ENCODE measurements around the gene PDE4C. TPM values are rescaled to one million over a fixed set of nuclear protein-coding genes. Genes with fewer than 3 reads are reported as not detected.

Gene PDE4C
- total RNA-seq, 1 donor from 2014 or later, result not detected

DNA sequence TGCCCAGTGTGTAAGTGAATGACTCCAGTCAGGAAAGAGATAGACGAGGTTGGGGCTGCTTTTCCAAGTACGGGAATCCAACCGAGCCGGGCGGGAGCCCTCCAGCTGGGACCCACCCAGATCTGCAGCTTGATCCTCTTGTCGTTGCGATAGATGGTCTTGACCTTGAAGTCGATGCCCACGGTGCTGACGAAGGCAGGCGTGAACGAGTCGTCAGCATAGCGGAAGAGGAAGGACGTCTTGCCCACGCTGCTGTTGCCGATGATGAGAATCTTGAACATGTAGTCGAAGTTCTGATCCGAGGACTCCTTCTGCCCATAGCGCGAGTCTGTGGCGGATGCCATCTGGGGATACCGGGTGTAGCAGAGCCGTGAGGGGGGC is 23.9 kb downstream of the PDE4C start:
- DNase-seq (ENCODE audit: low spot score), result no peak

GRCh38 chr19:18198374-18198773 is 27.9 kb downstream of the PDE4C start:
- DNase-seq (ENCODE audit: low spot score), result no peak

DNA sequence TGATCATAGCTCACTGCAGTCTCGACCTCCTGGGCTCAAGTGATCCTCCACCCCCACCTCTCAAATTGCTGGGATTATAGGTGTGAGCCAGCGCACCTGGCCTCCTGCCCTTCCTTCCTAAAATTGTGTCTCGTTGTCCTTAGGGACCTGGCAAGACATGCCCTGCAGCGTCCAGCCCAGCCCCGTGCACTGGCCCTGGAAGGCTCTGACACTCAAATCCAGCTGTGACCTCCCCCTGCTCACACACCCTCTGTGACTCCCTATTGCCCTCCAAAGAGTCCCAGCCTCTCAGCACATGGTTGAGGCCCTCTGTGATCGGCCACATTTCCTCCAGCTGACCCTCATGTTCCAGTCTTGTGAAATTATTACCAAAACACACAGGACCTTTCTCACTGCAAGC is 28.3 kb downstream of the PDE4C start:
- no peak for DNase-seq (ENCODE audit: low spot score)

- no peak for DNase-seq (ENCODE audit: low spot score)
Measured at GRCh38 chr19:18197306-18197705, 28.9 kb downstream of the PDE4C start.

- no peak for DNase-seq (ENCODE audit: low spot score)
Measured at GRCh38 chr19:18196511-18196845, 29.8 kb downstream of the PDE4C start.

DNA sequence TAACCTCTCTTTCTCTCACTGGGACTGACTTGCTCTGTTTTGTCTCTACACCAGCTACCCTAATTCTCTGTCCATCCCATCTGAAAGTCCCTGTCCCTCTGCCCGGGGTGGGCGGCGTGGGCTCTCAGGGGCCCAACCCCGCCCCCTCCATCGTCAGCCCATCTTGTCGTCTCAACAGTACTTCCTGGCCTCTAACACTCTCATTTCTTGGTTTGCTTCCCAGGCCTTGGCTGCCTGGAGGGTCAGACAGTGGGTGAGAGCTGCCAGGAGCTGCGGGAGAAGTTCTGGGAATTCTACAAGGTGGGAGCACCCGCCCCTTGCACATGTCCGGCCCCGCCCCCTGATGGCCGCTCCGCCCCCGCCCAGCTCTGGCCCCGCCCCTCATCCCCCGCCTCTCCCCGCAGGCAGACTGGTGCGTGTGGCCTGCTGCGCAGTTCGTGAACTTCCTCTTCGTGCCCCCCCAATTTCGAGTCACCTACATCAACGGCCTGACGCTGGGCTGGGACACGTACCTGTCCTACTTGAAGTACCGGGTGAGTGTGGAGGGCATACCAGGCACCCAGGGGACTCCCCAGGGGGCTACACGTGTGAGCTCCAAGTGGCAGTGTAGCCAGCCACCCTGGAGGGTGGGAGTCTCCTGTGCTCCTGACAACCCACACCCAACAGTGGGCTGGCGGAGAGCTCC is 31.5 kb downstream of the PDE4C start:
- no peak for DNase-seq (ENCODE audit: low spot score)

DNA sequence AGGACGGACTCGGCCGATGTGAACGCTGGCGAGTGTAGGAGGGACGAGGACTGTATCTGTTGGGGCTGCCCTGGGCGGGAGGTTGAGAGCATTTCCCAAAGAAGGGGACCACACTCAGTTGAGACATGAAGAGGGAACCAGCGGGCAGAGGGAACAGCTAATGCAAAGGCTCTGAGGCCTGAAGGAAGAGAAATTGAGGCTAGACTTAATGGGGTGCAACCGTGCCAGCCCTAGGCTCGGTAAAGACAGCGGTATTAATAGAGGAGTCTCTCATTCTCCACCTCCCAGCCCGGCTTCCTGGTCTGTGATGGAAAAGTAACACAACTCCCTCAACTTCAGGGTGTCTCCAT is 32.1 kb downstream of the PDE4C start:
- DNase-seq (ENCODE audit: low spot score), result no peak

DNA sequence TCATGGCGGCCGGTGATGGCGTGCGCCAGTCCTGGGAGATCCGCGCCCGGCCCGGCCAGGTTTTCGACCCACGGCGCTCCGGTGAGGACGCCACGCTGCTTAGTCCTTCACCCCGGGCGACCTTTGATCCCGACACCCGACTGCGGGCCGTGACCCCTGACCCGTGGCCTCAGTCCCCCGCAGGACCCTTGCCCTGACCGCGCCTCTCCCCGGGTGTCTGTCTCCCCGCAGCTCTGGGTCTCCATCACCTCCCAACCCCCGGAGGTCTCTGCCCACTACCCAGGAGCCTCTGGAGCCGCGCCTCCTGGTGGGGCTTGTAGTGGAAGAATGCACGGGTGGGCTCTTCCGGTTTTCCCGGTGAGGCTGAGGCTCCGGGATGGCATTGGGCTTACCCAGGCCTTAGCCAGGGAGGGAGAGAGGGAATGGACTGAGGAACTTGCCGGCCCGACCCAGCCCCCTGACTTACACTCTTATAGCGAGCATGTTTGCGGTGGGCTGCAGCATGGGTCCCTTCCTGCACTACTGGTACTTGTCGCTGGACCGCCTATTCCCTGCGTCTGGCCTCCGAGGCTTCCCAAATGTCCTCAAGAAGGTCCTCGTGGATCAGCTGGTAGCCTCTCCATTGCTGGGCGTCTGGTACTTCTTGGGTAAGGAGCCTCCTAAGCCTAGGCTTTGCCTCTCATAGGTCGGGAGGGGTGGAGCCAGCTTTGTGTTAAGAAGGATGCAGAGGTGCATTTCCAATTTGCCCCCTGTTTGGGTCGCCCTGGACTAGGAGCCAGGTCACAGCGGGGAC is 32.7 kb downstream of the PDE4C start:
- no peak for DNase-seq (ENCODE audit: low spot score)

DNA sequence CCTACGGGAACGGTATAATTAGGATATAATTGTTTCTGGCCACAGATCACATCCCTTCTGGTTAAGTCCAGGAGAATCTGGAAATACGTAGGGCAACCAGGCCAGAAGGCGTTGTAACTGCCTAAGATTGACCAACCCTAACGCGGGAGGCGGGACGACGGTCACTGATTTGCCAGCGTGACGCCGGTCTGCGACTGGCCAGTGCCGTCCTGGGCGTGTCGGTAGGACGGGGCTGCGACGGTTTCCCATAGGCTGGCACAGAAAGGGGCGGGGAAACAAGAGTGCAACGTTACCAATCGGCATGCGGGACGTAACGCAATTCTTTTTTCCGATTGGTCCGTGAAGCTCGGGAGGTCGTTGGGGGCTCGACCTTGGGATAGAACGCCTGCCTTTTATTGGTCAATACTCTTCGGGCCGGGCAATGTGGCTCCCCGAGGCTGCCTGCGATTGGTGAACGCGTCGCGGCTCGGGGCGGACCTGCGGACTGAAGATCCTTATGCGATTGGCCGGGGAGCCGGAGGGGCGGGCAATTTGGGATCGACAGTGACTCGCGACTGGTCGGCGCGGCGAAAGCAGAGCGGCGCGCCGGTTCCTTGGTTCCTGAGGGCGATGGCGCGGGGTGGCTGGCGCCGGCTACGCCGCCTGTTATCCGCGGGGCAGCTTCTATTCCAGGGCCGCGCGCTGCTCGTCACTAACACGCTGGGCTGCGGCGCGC is 33.4 kb downstream of the PDE4C start, which contains the start of gene MPV17L2:
Gene MPV17L2, plus strand, starts transcription at position 546 of the 715 bp plus-strand sequence. Its CDS starts 64 bp downstream, at position 610.
- DNase-seq (ENCODE audit: low spot score), result peak; percentile 100

DNA sequence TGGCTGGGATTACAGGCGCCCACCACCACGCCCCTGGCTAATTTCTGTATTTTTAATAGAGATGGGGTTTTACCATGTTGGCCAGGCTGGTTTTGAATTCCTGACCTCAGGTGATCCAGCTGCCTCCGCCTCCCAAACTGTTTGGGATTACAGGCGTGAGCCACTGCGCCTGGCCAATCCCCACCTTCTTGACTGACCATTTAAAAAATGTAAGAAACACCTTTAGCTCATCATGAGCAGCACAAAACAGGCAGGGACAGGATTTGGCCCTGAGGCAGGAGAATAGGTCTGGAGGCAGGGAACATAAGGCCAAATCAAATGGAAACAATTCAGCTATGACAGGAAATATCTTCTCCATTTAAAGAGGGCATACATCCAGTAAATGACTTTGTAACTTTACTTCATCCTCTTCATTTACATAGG is 34.6 kb downstream of the PDE4C start:
- no peak for DNase-seq (ENCODE audit: low spot score)

DNA sequence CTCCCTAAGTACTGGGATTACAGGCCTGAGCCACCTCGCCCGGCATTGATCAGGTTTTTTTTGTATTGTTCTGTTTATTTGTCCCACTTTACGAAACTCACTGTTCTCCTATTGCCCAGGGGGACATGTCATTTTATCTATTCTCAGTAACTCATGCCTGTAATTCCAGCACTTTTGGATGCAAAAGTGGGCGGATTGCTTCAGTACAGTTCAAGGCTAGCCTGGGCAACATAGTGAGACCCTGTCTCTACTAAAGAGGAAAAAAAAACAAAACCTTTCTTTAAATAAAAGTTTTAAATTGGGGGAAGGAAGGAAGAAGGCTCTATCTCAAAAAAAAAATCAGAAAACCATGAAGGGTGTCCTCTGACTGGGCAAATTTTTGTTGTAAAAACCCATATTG is 36.0 kb downstream of the PDE4C start:
- no peak for DNase-seq (ENCODE audit: low spot score)

DNA sequence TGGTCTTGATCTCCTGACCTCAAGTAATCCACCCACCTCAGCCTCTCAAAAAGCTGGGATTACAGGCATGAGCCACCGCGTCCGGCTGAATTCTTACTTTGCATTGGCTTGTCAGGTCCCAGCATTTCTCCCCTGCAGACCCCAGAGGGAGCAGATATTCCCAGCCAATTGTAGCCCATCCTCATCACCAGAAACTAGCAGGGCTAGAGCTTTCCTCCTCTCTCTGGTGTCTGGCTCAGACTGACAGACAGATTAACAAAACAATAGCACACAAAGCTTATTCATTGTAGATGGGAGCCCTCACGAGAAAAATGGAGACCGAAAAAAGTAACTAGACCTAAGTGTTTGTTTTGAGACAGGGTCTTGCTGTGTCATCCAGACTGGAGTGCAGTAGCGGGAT is 40.7 kb downstream of the PDE4C start:
- no peak for DNase-seq (ENCODE audit: low spot score)

DNA sequence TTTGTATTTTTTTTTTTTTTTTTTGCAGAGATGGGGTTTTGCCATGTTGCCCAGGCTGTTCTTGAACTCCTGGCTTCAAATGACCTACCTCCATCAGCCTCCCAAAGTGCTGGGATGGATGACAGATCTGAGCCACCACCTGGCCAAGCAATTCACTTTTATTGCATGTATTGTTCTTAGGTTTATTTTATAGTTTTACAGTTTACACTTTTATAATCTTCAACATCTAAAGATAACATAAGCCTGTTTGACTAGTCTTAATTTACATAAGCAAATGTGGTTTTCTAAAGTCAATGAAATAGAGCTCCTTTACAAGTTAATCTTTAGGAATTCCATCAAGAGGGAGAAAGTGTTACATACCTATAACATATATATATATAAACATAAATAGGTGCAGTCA is 42.7 kb downstream of the PDE4C start:
- DNase-seq (ENCODE audit: low spot score), result no peak

DNA sequence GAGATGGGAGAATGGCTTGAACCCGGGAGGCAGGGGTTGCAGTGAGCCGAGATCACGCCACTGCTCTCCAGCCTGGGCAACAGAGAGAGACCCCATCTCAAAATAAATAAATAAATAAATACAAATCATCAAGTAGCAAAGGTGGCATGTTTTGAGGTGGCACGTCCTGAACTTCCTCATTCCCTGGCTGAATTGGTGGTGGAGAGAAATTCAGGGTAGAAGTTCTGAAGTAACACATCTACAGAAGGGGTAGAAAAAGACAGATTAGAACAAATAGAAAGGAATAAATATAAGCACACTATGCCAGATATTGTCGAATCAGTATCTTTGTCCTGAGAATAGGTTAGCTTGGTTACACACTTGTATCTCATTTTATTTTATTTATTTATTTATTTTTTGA is 46.3 kb downstream of the PDE4C start:
- no peak for DNase-seq (ENCODE audit: low spot score)

DNA sequence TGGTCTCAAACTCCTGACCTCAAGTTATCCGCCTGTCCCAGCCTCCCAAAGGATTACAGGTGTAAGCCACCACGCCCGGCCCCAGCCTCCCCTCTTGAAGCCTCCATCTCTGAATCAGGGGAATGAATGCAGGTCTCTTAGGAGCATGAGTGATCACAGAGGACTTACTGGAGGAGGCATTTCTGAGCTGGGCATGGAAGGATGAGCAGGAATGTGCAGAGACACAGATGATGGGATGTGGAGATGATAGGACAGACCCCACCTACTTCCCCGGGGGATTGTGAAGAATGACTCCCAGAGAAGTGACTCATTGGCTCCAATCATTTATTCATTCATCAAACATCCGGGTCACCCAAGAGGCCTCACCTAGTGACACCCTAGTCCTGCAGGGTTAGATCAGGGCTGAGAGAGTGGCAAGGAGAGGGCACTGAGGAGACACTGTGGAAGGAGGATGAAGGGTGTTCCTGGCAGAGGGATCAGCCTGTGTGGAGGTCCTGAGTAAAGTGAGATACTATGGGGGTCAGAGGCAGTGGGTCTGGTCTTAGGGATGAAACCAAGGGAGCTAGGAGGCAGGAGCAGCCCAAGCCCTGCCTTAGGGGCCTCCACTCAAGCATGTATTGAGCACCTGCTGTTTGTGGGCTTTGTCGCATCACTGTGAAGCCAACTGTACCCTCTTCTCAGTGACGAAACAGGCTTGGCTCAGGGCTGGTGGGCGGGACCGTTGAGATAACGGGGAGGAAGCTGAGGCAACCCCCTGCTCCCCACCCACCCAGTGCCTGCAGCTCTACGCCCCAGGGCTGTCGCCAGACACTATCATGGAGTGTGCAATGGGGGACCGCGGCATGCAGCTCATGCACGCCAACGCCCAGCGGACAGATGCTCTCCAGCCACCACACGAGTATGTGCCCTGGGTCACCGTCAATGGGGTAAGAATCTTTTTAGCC is 49.6 kb downstream of the PDE4C start:
- no peak for DNase-seq (ENCODE audit: low spot score)

GRCh38 chr19:18174983-18175382 is 51.3 kb downstream of the PDE4C start:
- no peak for DNase-seq (ENCODE audit: low spot score)

Other genes with a start within 250 kb of the PDE4C start
- gene ARRDC2, start 218.3 kb downstream of the PDE4C start, total RNA-seq, result 26.0 TPM
- gene IL12RB1, start 139.5 kb downstream of the PDE4C start, total RNA-seq, result 2.3 TPM
- gene MAST3, start 128.7 kb downstream of the PDE4C start, total RNA-seq, result 19.1 TPM
- gene PIK3R2, start 73.3 kb downstream of the PDE4C start, total RNA-seq, result 14.8 TPM
- gene IFI30, start 52.6 kb downstream of the PDE4C start, total RNA-seq, result 236 TPM
- 10.7 TPM for gene MPV17L2, start 33.2 kb downstream of the PDE4C start, total RNA-seq
- gene RAB3A, start 22.4 kb downstream of the PDE4C start, total RNA-seq, result 3.0 TPM
- 2.8 TPM for gene IQCN, start 48.0 kb upstream of the PDE4C start, total RNA-seq
- 320 TPM for gene JUND, start 55.2 kb upstream of the PDE4C start, total RNA-seq
- gene LSM4, start 96.6 kb upstream of the PDE4C start, total RNA-seq, result 68.4 TPM
- 48.7 TPM for gene PGPEP1, start 114.2 kb upstream of the PDE4C start, total RNA-seq
- gene GDF15, start 159.7 kb upstream of the PDE4C start, total RNA-seq, result 5.9 TPM
- gene LRRC25, start 171.2 kb upstream of the PDE4C start, total RNA-seq, result 19.3 TPM
- 63.3 TPM for gene SSBP4, start 193.0 kb upstream of the PDE4C start, total RNA-seq
- 18.3 TPM for gene ISYNA1, start 211.7 kb upstream of the PDE4C start, total RNA-seq